Skeletal muscle tissue (tissue), 4 donors: ENCODE measurements around the gene CAND1. TPM values are rescaled to one million over a fixed set of nuclear protein-coding genes. Genes with fewer than 3 reads are reported as not detected.

Source experiments
- H3K27ac ChIP-seq: one replicate; pipeline ENCODE4 v1.7.0; 2013; ENCODE audit warnings: mild to moderate bottlenecking, low read depth, low read length, inconsistent platforms
- H3K27me3 ChIP-seq, 3 donors: one replicate each; pipeline ENCODE4 v1.7.0; 2013; ENCODE audit warnings: low read length in 3 of 3; ENCODE audit not compliant: control insufficient read depth in 3 of 3, insufficient read depth in 3 of 3
- H3K36me3 ChIP-seq, 3 donors: one replicate each; pipeline ENCODE4 v1.7.0; 2013; ENCODE audit warnings: low read length in 3 of 3; ENCODE audit not compliant: control insufficient read depth in 3 of 3, insufficient read depth in 3 of 3
- H3K4me1 ChIP-seq, 3 donors: one replicate each; pipeline ENCODE4 v1.7.0; 2013; ENCODE audit warnings: low read length in 3 of 3, mild to moderate bottlenecking in 3 of 3; ENCODE audit not compliant: control insufficient read depth in 3 of 3, insufficient read depth in 3 of 3
- H3K4me3 ChIP-seq, 3 donors: one replicate each; pipeline ENCODE4 v1.7.0; 2013; ENCODE audit warnings: low read length in 3 of 3
- H3K9ac ChIP-seq, 3 donors: one replicate each; pipeline ENCODE4 v1.7.0; 2013; ENCODE audit warnings: low read length in 3 of 3, mild to moderate bottlenecking in 3 of 3, moderate library complexity in 2 of 3, low read depth in 1 of 3
- H3K9me3 ChIP-seq, 3 donors: one replicate each; pipeline ENCODE4 v1.7.0; 2013; ENCODE audit warnings: low read length in 3 of 3; ENCODE audit not compliant: control insufficient read depth in 3 of 3
- total RNA-seq: library from RNA; depleted of rRNA; stranded (reverse); fragments of >200 nt; gene quantifications from one replicate; pipeline ENCODE4 v1.2.3, GENCODE V29; 2014
- donor health status: Osteomylitis.

Gene CAND1
- total RNA-seq, 1 donor from 2014 or later, result 90.8 TPM

- no peak overlapping the region for H3K4me3 ChIP-seq
- no peak overlapping the region for H3K9ac ChIP-seq
- no peaks in the 10 kb centered on the region for H3K9me3 ChIP-seq
- H3K27me3 ChIP-seq, result no peaks in the 10 kb centered on the region
- no peaks in the 10 kb centered on the region for H3K36me3 ChIP-seq
- H3K27ac ChIP-seq, result no peak overlapping the region
- peaks cover 0 to 3% (median 0%) of the 10 kb centered on the region in 3 donors for H3K4me1 ChIP-seq
Measured at GRCh38 chr12:67365131-67365530, 96.0 kb downstream of the CAND1 start.

GRCh38 chr12:67367843-67368242, 98.7 kb downstream of the CAND1 start:
- Histone ChIP-seq H3K27me3 (no peaks in the 10 kb centered on the region), H3K4me1 (peaks cover 0 to 3% (median 0%) of the 10 kb centered on the region in 3 donors), H3K27ac (no peak overlapping the region), H3K9ac (no peak overlapping the region), H3K4me3 (no peak overlapping the region), H3K36me3 (no peaks in the 10 kb centered on the region), H3K9me3 (no peaks in the 10 kb centered on the region)
